HK-2 (cell line): ENCODE measurements around the gene NPFFR1.
"Not testable (repeated sequence)": the region's sequence is repeated elsewhere in the genome, so short reads cannot be mapped to it uniquely, and the experiment has no call there.

Experiments
- DNase-seq: peaks from one replicate; pipeline ENCODE4 v3.0.0-alpha.2; 2018; ENCODE audit not compliant: unreplicated experiment

NPFFR1 gene

GRCh38 chr10:70285476-70285831 lies 1.6 kb upstream of the NPFFR1 start:
- DNase-seq, result no peak

GRCh38 chr10:70284542-70285475 lies 1.0 kb upstream of the NPFFR1 start:
- DNase-seq, result no peak

GRCh38 chr10:70283071-70283444 lies 746 bp downstream of the NPFFR1 start:
- no peak for DNase-seq

- no peak for DNase-seq
Observed at GRCh38 chr10:70281609-70282008, 2.2 kb downstream of the NPFFR1 start.

- DNase-seq, result no peak
Observed at GRCh38 chr10:70280099-70280498, 3.7 kb downstream of the NPFFR1 start.

- no peak for DNase-seq
Observed at GRCh38 chr10:70277396-70278030, 6.3 kb downstream of the NPFFR1 start.

GRCh38 chr10:70274643-70275042 lies 9.2 kb downstream of the NPFFR1 start:
- no peak for DNase-seq

- no peak for DNase-seq
Observed at GRCh38 chr10:70272925-70273316, 10.9 kb downstream of the NPFFR1 start.

GRCh38 chr10:70271996-70272924 lies 11.5 kb downstream of the NPFFR1 start:
- DNase-seq, result no peak

- DNase-seq, result no peak
Observed at GRCh38 chr10:70270952-70271351, 12.9 kb downstream of the NPFFR1 start.

- no peak for DNase-seq
Observed at GRCh38 chr10:70269741-70270140, 14.1 kb downstream of the NPFFR1 start.

GRCh38 chr10:70268376-70268775 lies 15.4 kb downstream of the NPFFR1 start:
- DNase-seq, result no peak

- peak; percentile 58 for DNase-seq
Observed at GRCh38 chr10:70267161-70267933, 16.5 kb downstream of the NPFFR1 start.

- DNase-seq, result no peak
Observed at GRCh38 chr10:70266701-70267100, 17.1 kb downstream of the NPFFR1 start.

GRCh38 chr10:70266056-70266455 lies 17.7 kb downstream of the NPFFR1 start:
- DNase-seq, result no peak

- DNase-seq, result no peak
Observed at GRCh38 chr10:70265032-70265689, 18.6 kb downstream of the NPFFR1 start.

- no peak for DNase-seq
Observed at GRCh38 chr10:70260734-70261133, 23.1 kb downstream of the NPFFR1 start.

GRCh38 chr10:70260259-70260658 lies 23.5 kb downstream of the NPFFR1 start:
- no peak for DNase-seq

GRCh38 chr10:70258216-70258615 lies 25.6 kb downstream of the NPFFR1 start:
- no peak for DNase-seq

- DNase-seq, result not testable (repeated sequence)
Observed at GRCh38 chr10:70257816-70258215, 26.0 kb downstream of the NPFFR1 start.

- no peak for DNase-seq
Observed at GRCh38 chr10:70256463-70256862, 27.3 kb downstream of the NPFFR1 start.
